ENCODE measurements around the gene SMIM29. TPM values are rescaled to one million over a fixed set of nuclear protein-coding genes. Genes with fewer than 3 reads are reported as not detected.
A peak's percentile ranks its signal among the peaks of the same experiment; 100 is the strongest.

Gene SMIM29
- total RNA-seq, 2 donors from 2014 or later, result 7.1 to 41.3 TPM

DNA sequence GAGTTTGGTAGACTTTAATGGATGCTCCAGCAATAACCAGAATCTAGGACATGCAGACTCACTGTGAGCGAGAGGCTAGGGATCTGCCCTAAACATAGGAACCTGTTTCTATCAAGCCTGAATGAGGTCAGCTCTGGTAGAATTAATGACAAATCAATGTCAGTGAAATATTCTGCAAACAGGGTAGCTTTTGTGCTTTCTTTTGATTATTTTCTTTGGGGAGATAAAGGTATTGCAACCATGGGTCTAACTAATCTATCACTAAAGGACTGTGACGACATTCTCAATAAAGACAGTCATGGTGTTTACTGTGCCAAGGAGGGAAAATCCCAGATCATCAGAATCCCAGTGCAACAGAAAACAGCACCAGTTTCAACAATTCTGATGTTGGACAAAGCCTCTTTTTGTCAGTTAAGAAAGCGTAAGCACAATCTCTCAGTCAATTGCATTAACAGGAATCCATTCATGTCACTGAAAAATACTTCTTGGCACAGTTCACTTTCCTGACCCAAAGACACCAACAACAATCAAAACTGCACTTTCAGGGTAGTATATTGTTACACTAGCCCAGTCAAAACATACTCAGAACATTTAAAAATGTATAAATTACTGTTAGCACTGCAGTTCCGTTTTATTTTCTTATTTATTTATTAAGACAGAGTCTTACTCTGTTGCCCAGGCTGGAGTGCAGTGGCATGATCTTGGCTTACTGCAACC lies 36.8 kb upstream of the SMIM29 start:
- no peaks in the 10 kb centered on the region for H3K36me3 ChIP-seq
- H3K27me3 ChIP-seq (replicated peaks; ENCODE audit: insufficient read depth), result no peaks in the 10 kb centered on the region
- H3K27ac ChIP-seq, result peak overlapping the region in 1 of 2 donors; percentile 19
- no peaks in the 10 kb centered on the region for H3K9me3 ChIP-seq
- TF ChIP-seq, protein P1, sequence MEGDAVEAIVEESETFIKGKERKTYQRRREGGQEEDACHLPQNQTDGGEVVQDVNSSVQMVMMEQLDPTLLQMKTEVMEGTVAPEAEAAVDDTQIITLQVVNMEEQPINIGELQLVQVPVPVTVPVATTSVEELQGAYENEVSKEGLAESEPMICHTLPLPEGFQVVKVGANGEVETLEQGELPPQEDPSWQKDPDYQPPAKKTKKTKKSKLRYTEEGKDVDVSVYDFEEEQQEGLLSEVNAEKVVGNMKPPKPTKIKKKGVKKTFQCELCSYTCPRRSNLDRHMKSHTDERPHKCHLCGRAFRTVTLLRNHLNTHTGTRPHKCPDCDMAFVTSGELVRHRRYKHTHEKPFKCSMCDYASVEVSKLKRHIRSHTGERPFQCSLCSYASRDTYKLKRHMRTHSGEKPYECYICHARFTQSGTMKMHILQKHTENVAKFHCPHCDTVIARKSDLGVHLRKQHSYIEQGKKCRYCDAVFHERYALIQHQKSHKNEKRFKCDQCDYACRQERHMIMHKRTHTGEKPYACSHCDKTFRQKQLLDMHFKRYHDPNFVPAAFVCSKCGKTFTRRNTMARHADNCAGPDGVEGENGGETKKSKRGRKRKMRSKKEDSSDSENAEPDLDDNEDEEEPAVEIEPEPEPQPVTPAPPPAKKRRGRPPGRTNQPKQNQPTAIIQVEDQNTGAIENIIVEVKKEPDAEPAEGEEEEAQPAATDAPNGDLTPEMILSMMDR (IDR thresholded peaks at IDR 0.05), result no peak
- H3K4me3 ChIP-seq, result no peak overlapping the region
- H3K4me1 ChIP-seq (ENCODE audit: control insufficient read depth in 1 of 2, low read depth in 2 of 2), result peaks cover 10 to 15% of the 10 kb centered on the region in 2 donors
- DNase-seq (ENCODE audit: low spot score) (no peak), ATAC-seq (ENCODE audit: insufficient number of reproducible peaks, low FRiP score, low read depth) (no peak)

DNA sequence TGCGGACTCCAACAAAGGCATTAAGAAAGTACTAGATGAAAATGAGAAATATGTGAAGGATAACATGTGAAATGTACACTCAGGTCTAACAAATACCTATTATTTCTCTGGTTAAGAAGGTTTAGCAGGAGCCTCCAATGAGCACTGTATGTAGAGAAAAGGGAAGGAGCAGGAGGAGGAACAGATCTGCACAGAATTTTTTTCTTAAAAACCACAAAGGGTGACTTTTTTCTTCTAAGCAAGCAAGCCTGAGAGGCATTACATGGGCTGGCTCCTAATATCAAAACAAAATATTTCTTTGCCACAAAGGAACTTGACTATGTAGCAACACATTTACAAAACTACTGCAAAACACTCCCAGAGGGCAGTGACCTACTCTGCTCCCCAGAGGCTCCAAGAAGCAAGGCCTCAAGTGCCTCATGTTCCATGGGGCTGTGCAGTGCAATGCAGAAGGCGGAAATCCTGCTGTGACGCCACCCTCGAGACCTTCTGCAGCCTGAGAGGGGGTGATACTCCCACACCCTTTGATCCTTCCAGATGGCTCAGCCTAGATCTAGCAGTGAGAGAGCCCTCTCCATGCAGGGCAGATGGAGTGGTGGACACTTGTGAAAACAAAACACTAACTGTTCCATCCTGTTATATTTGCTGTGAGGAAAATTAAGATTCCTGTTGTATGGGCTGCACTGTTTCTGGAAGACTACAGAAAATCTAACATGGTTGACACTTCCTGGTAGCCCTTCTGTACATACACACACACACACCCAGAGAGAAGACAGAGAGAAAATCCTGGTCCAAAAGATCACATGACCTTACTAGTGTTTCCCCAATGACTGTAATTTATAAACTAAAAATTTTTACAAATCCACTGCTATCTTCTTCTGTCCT lies 36.0 kb upstream of the SMIM29 start:
- TF ChIP-seq, protein P1 (IDR thresholded peaks at IDR 0.05), result no peak
- ATAC-seq (ENCODE audit: insufficient number of reproducible peaks, low FRiP score, low read depth) (no peak), DNase-seq (ENCODE audit: low spot score) (no peak)
- Histone ChIP-seq H3K4me1 (ENCODE audit: control insufficient read depth in 1 of 2, low read depth in 2 of 2) (peaks cover 10 to 15% of the 10 kb centered on the region in 2 donors), H3K9me3 (no peaks in the 10 kb centered on the region), H3K36me3 (no peaks in the 10 kb centered on the region), H3K27me3 (replicated peaks; ENCODE audit: insufficient read depth) (no peaks in the 10 kb centered on the region), H3K27ac (peak overlapping the region in 1 of 2 donors; percentile 19), H3K4me3 (no peak overlapping the region)

DNA sequence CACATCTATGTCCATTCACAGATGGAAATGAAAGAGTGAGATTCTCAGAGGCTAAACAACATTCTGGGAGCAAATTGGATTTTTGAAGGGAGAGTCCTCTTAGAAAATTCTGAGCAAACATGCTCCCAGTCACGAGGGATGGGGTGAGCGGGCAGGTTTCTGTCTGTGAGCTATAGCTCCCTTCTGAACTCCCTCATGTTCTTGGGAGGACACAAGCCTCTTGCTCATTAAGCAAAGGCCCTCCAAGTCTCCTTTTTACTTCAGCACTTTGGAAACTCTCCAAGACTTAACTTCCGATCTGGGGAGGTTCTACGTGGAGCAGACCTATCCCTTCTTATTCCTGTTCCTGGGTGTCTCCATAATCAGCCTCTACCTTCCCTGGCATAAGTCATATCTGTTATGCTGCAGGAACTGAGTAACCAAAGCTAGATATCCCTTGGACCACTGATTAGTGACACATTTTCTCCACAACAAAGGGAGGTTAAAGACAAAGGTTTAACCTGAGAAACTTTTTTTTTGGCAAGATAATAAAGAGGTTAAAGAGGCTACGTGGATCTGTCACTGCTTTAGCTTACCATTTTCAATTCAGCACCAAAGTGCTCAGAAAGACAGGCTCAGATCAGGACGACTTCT lies 33.0 kb upstream of the SMIM29 start:
- no peak for DNase-seq (ENCODE audit: low spot score)
- Histone ChIP-seq H3K4me3 (no peak overlapping the region), H3K4me1 (ENCODE audit: control insufficient read depth in 1 of 2, low read depth in 2 of 2) (peaks cover 0 to 4% of the 10 kb centered on the region in 2 donors), H3K27me3 (replicated peaks; ENCODE audit: insufficient read depth) (no peaks in the 10 kb centered on the region), H3K36me3 (no peaks in the 10 kb centered on the region), H3K9me3 (no peaks in the 10 kb centered on the region), H3K27ac (no peak overlapping the region)
- TF ChIP-seq, protein P1 (IDR thresholded peaks at IDR 0.05), result no peak
- no peak for ATAC-seq (ENCODE audit: insufficient number of reproducible peaks, low FRiP score, low read depth)

DNA sequence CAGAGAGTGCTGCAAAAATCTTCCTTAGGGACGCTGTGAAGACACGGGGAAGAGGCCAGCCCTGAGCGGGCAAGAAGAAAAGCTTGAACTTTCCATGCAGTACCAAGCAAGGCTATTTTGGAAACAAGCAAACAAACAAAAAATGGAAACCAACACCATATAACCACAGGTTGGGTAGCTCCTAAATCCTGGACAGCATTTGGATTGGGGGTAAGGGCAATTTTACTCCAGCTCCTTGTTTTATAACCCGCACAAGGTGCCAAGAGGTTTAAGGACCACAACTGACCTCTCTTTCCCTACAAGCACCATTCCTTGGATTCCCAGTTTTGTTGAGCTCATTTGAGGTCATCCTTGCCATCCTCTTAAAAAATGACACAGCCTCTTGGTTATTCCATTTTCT lies 31.4 kb upstream of the SMIM29 start:
- no peaks in the 10 kb centered on the region for H3K27me3 ChIP-seq (replicated peaks; ENCODE audit: insufficient read depth)
- no peaks in the 10 kb centered on the region for H3K36me3 ChIP-seq
- no peak for ATAC-seq (ENCODE audit: insufficient number of reproducible peaks, low FRiP score, low read depth)
- H3K9me3 ChIP-seq, result no peaks in the 10 kb centered on the region
- H3K4me1 ChIP-seq (ENCODE audit: control insufficient read depth in 1 of 2, low read depth in 2 of 2), result no peaks in the 10 kb centered on the region
- TF ChIP-seq, protein P1 (IDR thresholded peaks at IDR 0.05), result no peak
- DNase-seq (ENCODE audit: low spot score), result no peak
- H3K27ac ChIP-seq, result no peak overlapping the region
- no peak overlapping the region for H3K4me3 ChIP-seq

DNA sequence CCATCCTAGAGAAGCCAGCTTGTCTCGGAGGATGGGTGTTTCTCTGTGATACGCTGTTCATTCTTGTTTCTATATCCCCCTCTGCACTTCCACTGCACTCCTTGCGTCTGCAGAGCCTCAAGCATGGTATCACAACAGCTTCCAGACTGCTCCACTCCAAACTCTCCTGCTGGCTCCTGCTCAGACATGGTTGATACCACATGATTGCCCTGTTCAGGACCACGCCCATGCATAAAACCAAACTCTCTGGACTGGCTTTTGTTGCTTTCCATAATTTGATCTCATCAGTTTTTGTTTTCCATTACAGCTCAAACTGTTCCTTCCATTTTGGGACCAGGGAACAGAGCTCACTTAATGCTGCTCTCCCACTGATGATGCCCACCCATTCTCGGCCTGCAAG lies 30.0 kb upstream of the SMIM29 start:
- ATAC-seq (ENCODE audit: insufficient number of reproducible peaks, low FRiP score, low read depth) (no peak), DNase-seq (ENCODE audit: low spot score) (no peak)
- no peaks in the 10 kb centered on the region for H3K36me3 ChIP-seq
- no peak overlapping the region for H3K4me3 ChIP-seq
- no peaks in the 10 kb centered on the region for H3K4me1 ChIP-seq (ENCODE audit: control insufficient read depth in 1 of 2, low read depth in 2 of 2)
- no peak overlapping the region for H3K27ac ChIP-seq
- no peaks in the 10 kb centered on the region for H3K27me3 ChIP-seq (replicated peaks; ENCODE audit: insufficient read depth)
- TF ChIP-seq, protein P1 (IDR thresholded peaks at IDR 0.05), result no peak
- H3K9me3 ChIP-seq, result no peaks in the 10 kb centered on the region
